Suprapubic skin (tissue), 4 donors: ENCODE measurements around the gene PLIN4. TPM values are rescaled to one million over a fixed set of nuclear protein-coding genes. Genes with fewer than 3 reads are reported as not detected.

Source experiments
- DNase-seq, 2 donors: peaks; one replicate each; pipeline ENCODE4 v3.0.0-alpha.2; 2019; ENCODE audit warnings: low spot score in 2 of 2
- H3K27ac ChIP-seq: fragments of 200-600 bp; sonication (generic); one replicate; pipeline ENCODE4 v1.5.1; 2019
- H3K27me3 ChIP-seq: fragments of 200-600 bp; sonication (generic); one replicate; pipeline ENCODE4 v1.5.1; 2019
- H3K36me3 ChIP-seq: fragments of 200-600 bp; sonication (generic); one replicate; pipeline ENCODE4 v1.5.1; 2019
- H3K4me1 ChIP-seq: fragments of 200-600 bp; sonication (generic); one replicate; pipeline ENCODE4 v1.5.1; 2019
- H3K4me3 ChIP-seq: fragments of 200-600 bp; sonication (generic); one replicate; pipeline ENCODE4 v1.5.1; 2019; ENCODE audit warnings: mild to moderate bottlenecking
- H3K9me3 ChIP-seq: fragments of 200-600 bp; sonication (generic); one replicate; pipeline ENCODE4 v1.5.1; 2019
- CTCF ChIP-seq, 2 donors: fragments of 200-600 bp in 1 of 2; fragments of 450-650 bp in 1 of 2; sonication (generic) in 1 of 2; IDR thresholded peaks; one replicate each; pipeline ENCODE4 v1.5.1; 2016 to 2019; ENCODE audit warnings: antibody characterized with exemption in 2 of 2, mild to moderate bottlenecking in 1 of 2, moderate library complexity in 1 of 2
- EP300 ChIP-seq: sonication (generic); formaldehyde crosslinking; IDR thresholded peaks from one replicate; pipeline ENCODE4 v1.6.1; 2017; ENCODE audit warnings: antibody characterized with exemption
- POLR2A ChIP-seq, 2 donors: fragments of 450-650 bp; IDR thresholded peaks; one replicate each; pipeline ENCODE4 v1.6.1; 2017; ENCODE audit warnings: antibody characterized with exemption in 2 of 2, mild to moderate bottlenecking in 2 of 2, moderate library complexity in 2 of 2
- POLR2AphosphoS5 ChIP-seq, 3 donors: sonication (generic); formaldehyde crosslinking; IDR thresholded peaks; one replicate each; pipeline ENCODE4 v1.6.1; 2017; ENCODE audit warnings: antibody characterized with exemption in 3 of 3
- WGBS: methylation state at CpG from one replicate; pipeline ENCODE4 v1.1.5; 2018; 5-methylcytosine and 5-hydroxymethylcytosine counted together
- total RNA-seq, 4 donors: library from RNA; depleted of rRNA; stranded (reverse); fragments of >200 nt; gene quantifications; one replicate each; pipeline ENCODE4 v1.1.0, GENCODE V29; 2016

The PLIN4 gene
- total RNA-seq, 4 donors from 2014 or later: 12.4 to 38.3 (median 19.3) TPM

GRCh38 chr19:4554717-4555116, 36.4 kb upstream of the PLIN4 start:
- Histone ChIP-seq H3K27me3 (peaks cover 17% of the 10 kb centered on the region), H3K9me3 (no peaks in the 10 kb centered on the region), H3K4me1 (peaks cover 7% of the 10 kb centered on the region), H3K4me3 (no peak overlapping the region), H3K27ac (no peak overlapping the region), H3K36me3 (no peaks in the 10 kb centered on the region)
- WGBS: 84% methylated on average over 6 of the region's 7 CpGs
- TF ChIP-seq POLR2AphosphoS5 (IDR thresholded peaks at IDR 0.05): no peak
- no peak for DNase-seq

GRCh38 chr19:4553775-4554174, 35.5 kb upstream of the PLIN4 start:
- whole genome bisulfite sequencing: 75% methylated on average over 3 of the region's 3 CpGs
- TF ChIP-seq CTCF (IDR thresholded peaks at IDR 0.05): no peak
- no peaks in the 10 kb centered on the region for H3K36me3 ChIP-seq

GRCh38 chr19:4553092-4553695, 34.9 kb upstream of the PLIN4 start:
- peaks cover 17% of the 10 kb centered on the region for H3K27me3 ChIP-seq
- peaks cover 5% of the 10 kb centered on the region for H3K4me1 ChIP-seq
- H3K27ac ChIP-seq: no peak overlapping the region
- no peaks in the 10 kb centered on the region for H3K9me3 ChIP-seq
- no peaks in the 10 kb centered on the region for H3K36me3 ChIP-seq
- TF ChIP-seq POLR2A (IDR thresholded peaks at IDR 0.05) (no peak), EP300 (no peak), CTCF (IDR thresholded peaks at IDR 0.05) (no peak), POLR2AphosphoS5 (IDR thresholded peaks at IDR 0.05) (no peak)
- DNase-seq: no peak
- H3K4me3 ChIP-seq: no peak overlapping the region

More at GRCh38 chr19:4553775-4554174, 35.5 kb upstream of the PLIN4 start:
- H3K4me1 ChIP-seq: peaks cover 7% of the 10 kb centered on the region
- H3K27ac ChIP-seq: no peak overlapping the region
- H3K27me3 ChIP-seq: peaks cover 17% of the 10 kb centered on the region
- DNase-seq: no peak
- no peaks in the 10 kb centered on the region for H3K9me3 ChIP-seq
- H3K4me3 ChIP-seq: no peak overlapping the region

GRCh38 chr19:4552525-4552819, 34.2 kb upstream of the PLIN4 start:
- no peaks in the 10 kb centered on the region for H3K36me3 ChIP-seq
- DNase-seq: no peak
- no peak overlapping the region for H3K4me3 ChIP-seq
- no peak overlapping the region for H3K27ac ChIP-seq
- TF ChIP-seq POLR2AphosphoS5 (IDR thresholded peaks at IDR 0.05) (no peak), EP300 (no peak), CTCF (IDR thresholded peaks at IDR 0.05) (no peak), POLR2A (IDR thresholded peaks at IDR 0.05) (no peak)
- H3K27me3 ChIP-seq: peaks cover 17% of the 10 kb centered on the region
- H3K4me1 ChIP-seq: no peaks in the 10 kb centered on the region
- 89% methylated on average over 14 of the region's 18 CpGs for WGBS
- H3K9me3 ChIP-seq: no peaks in the 10 kb centered on the region

- TF ChIP-seq EP300 (no peak), CTCF (IDR thresholded peaks at IDR 0.05) (no peak), POLR2AphosphoS5 (IDR thresholded peaks at IDR 0.05) (no peak), POLR2A (IDR thresholded peaks at IDR 0.05) (no peak)
- Histone ChIP-seq H3K4me1 (no peaks in the 10 kb centered on the region), H3K27me3 (peaks cover 17% of the 10 kb centered on the region), H3K27ac (no peak overlapping the region), H3K36me3 (no peaks in the 10 kb centered on the region), H3K4me3 (no peak overlapping the region), H3K9me3 (no peaks in the 10 kb centered on the region)
- no peak for DNase-seq
- 91% methylated on average over 26 of the region's 26 CpGs for WGBS
Measured at GRCh38 chr19:4550479-4551050, 32.3 kb upstream of the PLIN4 start.

- Histone ChIP-seq H3K4me3 (no peak overlapping the region), H3K27ac (no peak overlapping the region), H3K9me3 (no peaks in the 10 kb centered on the region), H3K36me3 (no peaks in the 10 kb centered on the region), H3K4me1 (no peaks in the 10 kb centered on the region), H3K27me3 (peaks cover 17% of the 10 kb centered on the region)
- 93% methylated on average over 18 of the region's 18 CpGs for WGBS
- DNase-seq: no peak
- TF ChIP-seq EP300 (no peak), CTCF (IDR thresholded peaks at IDR 0.05) (no peak), POLR2AphosphoS5 (IDR thresholded peaks at IDR 0.05) (no peak), POLR2A (IDR thresholded peaks at IDR 0.05) (no peak)
Measured at GRCh38 chr19:4550018-4550417, 31.7 kb upstream of the PLIN4 start.
